ENCODE measurements around the gene PPIL1. TPM values are rescaled to one million over a fixed set of nuclear protein-coding genes. Genes with fewer than 3 reads are reported as not detected.
A peak's percentile ranks its signal among the peaks of the same experiment; 100 is the strongest.

PPIL1 gene
- total RNA-seq, 1 donor from 2014 or later = 36.6 TPM

GRCh38 chr6:36873115-36873514 lies 1.5 kb downstream of the PPIL1 start:
- Mint-ChIP-seq H3K4me1 (ENCODE audit: low read depth, unreplicated experiment) (peaks cover 10% of the 10 kb centered on the region), H3K27me3 (ENCODE audit: low read depth, unreplicated experiment) (no peaks in the 10 kb centered on the region), H3K27ac (ENCODE audit: unreplicated experiment) (no peak overlapping the region), H3K9me3 (ENCODE audit: unreplicated experiment) (no peaks in the 10 kb centered on the region), H3K36me3 (ENCODE audit: low read depth, unreplicated experiment) (peaks cover 1% of the 10 kb centered on the region), H3K4me3 (ENCODE audit: unreplicated experiment) (peak overlapping the region; percentile 95)
- peaks cover 6% of the 10 kb centered on the region for H3K4me1 ChIP-seq (ENCODE audit: insufficient read depth, low read length)
- H3K4me3 ChIP-seq (ENCODE audit: insufficient read depth, low read depth, low read length) = no peak overlapping the region
- peaks cover under 1% of the 10 kb centered on the region for H3K27me3 ChIP-seq (ENCODE audit: insufficient read depth, low read length)
- peaks cover 9% of the 10 kb centered on the region for H3K36me3 ChIP-seq (ENCODE audit: insufficient read depth, low read length)
- DNase-seq (ENCODE audit: low read depth) (no peak), FAIRE-seq (no peak)
- H2AFZ ChIP-seq (ENCODE audit: low read depth, low read length) = no peak overlapping the region
- TF ChIP-seq EZH2 (IDR thresholded peaks at IDR 0.05; ENCODE audit: insufficient read depth, low read length) (no peak), CTCF (IDR thresholded peaks at IDR 0.05; ENCODE audit: insufficient read depth, low read depth, low read length) (no peak)
- H3K9me3 ChIP-seq (ENCODE audit: insufficient read depth, low read depth, low read length) = no peaks in the 10 kb centered on the region
- no peak overlapping the region for H3K27ac ChIP-seq (ENCODE audit: low read depth, low read length)
- H3K9ac ChIP-seq (ENCODE audit: low read length) = no peak overlapping the region
- no peaks in the 10 kb centered on the region for H4K20me1 ChIP-seq (ENCODE audit: insufficient read depth, low read length)
- peaks cover 36% of the 10 kb centered on the region for H3K79me2 ChIP-seq (ENCODE audit: insufficient read depth, low read length)
- H3K4me2 ChIP-seq (ENCODE audit: low read length) = peak overlapping the region; percentile 92

- no peak overlapping the region for H3K4me3 Mint-ChIP-seq (ENCODE audit: unreplicated experiment)
- Histone ChIP-seq H3K4me2 (ENCODE audit: low read length) (no peak overlapping the region), H3K27ac (ENCODE audit: low read depth, low read length) (no peak overlapping the region), H3K79me2 (ENCODE audit: insufficient read depth, low read length) (peaks cover 50% of the 10 kb centered on the region), H4K20me1 (ENCODE audit: insufficient read depth, low read length) (peaks cover 4% of the 10 kb centered on the region), H2AFZ (ENCODE audit: low read depth, low read length) (no peak overlapping the region), H3K9me3 (ENCODE audit: insufficient read depth, low read depth, low read length) (no peaks in the 10 kb centered on the region), H3K4me3 (ENCODE audit: insufficient read depth, low read depth, low read length) (no peak overlapping the region), H3K9ac (ENCODE audit: low read length) (no peak overlapping the region), H3K27me3 (ENCODE audit: insufficient read depth, low read length) (no peaks in the 10 kb centered on the region), H3K4me1 (ENCODE audit: insufficient read depth, low read length) (peaks cover 6% of the 10 kb centered on the region), H3K36me3 (ENCODE audit: insufficient read depth, low read length) (peaks cover 9% of the 10 kb centered on the region)
- no peak overlapping the region for H3K27ac Mint-ChIP-seq (ENCODE audit: unreplicated experiment)
- H3K4me1 Mint-ChIP-seq (ENCODE audit: low read depth, unreplicated experiment) = peaks cover 10% of the 10 kb centered on the region
- no peaks in the 10 kb centered on the region for H3K9me3 Mint-ChIP-seq (ENCODE audit: unreplicated experiment)
- FAIRE-seq (no peak), DNase-seq (ENCODE audit: low read depth) (no peak)
- TF ChIP-seq EZH2 (IDR thresholded peaks at IDR 0.05; ENCODE audit: insufficient read depth, low read length) (no peak), CTCF (IDR thresholded peaks at IDR 0.05; ENCODE audit: insufficient read depth, low read depth, low read length) (no peak)
- H3K36me3 Mint-ChIP-seq (ENCODE audit: low read depth, unreplicated experiment) = peaks cover 2% of the 10 kb centered on the region
- H3K27me3 Mint-ChIP-seq (ENCODE audit: low read depth, unreplicated experiment) = no peaks in the 10 kb centered on the region
These were observed 2.9 kb downstream of the PPIL1 start for GRCh38 chr6:36871686-36872085.

DNA sequence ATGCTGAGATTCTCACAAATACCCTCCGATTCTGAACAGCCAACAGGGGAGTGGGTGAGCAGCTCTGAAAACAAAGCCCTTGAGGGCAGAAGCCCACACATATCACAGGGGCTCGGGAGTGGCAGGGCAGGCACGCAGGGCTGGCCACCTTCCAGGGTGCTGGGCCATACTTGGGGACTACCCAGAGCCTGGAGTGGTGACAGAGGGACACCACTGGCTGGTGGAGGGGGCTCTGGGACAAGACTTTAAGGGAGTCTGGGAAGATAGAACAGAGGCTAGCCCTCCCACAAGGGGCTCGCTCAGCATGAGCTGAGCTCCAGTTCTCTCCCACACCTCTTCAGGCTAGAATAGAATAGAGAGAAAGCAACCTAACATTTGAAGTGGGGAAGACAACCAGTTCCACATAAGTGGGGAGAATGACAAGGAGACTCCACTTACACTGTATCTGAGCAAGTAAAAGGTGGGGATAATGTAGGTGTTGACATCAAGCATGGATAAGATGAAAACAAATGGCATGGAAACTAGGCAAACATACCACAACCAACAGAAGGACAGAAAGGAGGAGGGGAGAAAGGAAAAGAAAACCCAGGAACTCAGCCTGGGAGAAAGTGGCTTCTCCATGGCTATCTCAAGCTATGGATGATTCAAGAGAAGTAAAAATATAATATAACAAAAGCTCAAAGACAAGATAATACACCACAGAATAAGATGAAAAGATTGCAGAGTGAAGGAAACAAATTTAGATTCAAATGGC lies 7.0 kb downstream of the PPIL1 start:
- Mint-ChIP-seq H3K4me3 (ENCODE audit: unreplicated experiment) (no peak overlapping the region), H3K27ac (ENCODE audit: unreplicated experiment) (no peak overlapping the region), H3K4me1 (ENCODE audit: low read depth, unreplicated experiment) (no peaks in the 10 kb centered on the region), H3K27me3 (ENCODE audit: low read depth, unreplicated experiment) (no peaks in the 10 kb centered on the region), H3K36me3 (ENCODE audit: low read depth, unreplicated experiment) (peaks cover 22% of the 10 kb centered on the region), H3K9me3 (ENCODE audit: unreplicated experiment) (no peaks in the 10 kb centered on the region)
- H3K4me1 ChIP-seq (ENCODE audit: insufficient read depth, low read length) = no peaks in the 10 kb centered on the region
- H3K9me3 ChIP-seq (ENCODE audit: insufficient read depth, low read depth, low read length) = no peaks in the 10 kb centered on the region
- H3K27me3 ChIP-seq (ENCODE audit: insufficient read depth, low read length) = no peaks in the 10 kb centered on the region
- DNase-seq (ENCODE audit: low read depth) = no peak
- TF ChIP-seq EZH2 (IDR thresholded peaks at IDR 0.05; ENCODE audit: insufficient read depth, low read length) = no peak
- no peak for TF ChIP-seq CTCF (IDR thresholded peaks at IDR 0.05; ENCODE audit: insufficient read depth, low read depth, low read length)
- peaks cover 28% of the 10 kb centered on the region for H4K20me1 ChIP-seq (ENCODE audit: insufficient read depth, low read length)
- H3K27ac ChIP-seq (ENCODE audit: low read depth, low read length) = no peak overlapping the region
- H3K79me2 ChIP-seq (ENCODE audit: insufficient read depth, low read length) = peaks cover 74% of the 10 kb centered on the region
- no peak overlapping the region for H3K4me3 ChIP-seq (ENCODE audit: insufficient read depth, low read depth, low read length)
- FAIRE-seq = no peak
- H3K36me3 ChIP-seq (ENCODE audit: insufficient read depth, low read length) = peaks cover 13% of the 10 kb centered on the region
- no peak overlapping the region for H3K9ac ChIP-seq (ENCODE audit: low read length)
- H3K4me2 ChIP-seq (ENCODE audit: low read length) = no peak overlapping the region
- H2AFZ ChIP-seq (ENCODE audit: low read depth, low read length) = no peak overlapping the region
